Stimulated activated naive CD8-positive, alpha-beta T cell treated with anti-CD3 and anti-CD28 coated beads, Interleukin-15, Interleukin-2, amounts not matched to agents 100 ng/mL and 50 ng/mL, for 24 hours (primary cell): ENCODE measurements around the gene PRDM1.
A peak's percentile ranks its signal among the peaks of the same experiment; 100 is the strongest.

Experiments used
- H3K27ac Mint-ChIP-seq: one replicate; pipeline ENCODE4 v1.8.0; 2021; ENCODE audit warnings: mild to moderate bottlenecking, mixed read lengths
- H3K27me3 Mint-ChIP-seq: one replicate; pipeline ENCODE4 v1.8.0; 2021; ENCODE audit warnings: mixed read lengths
- H3K36me3 Mint-ChIP-seq: one replicate; pipeline ENCODE4 v1.8.0; 2021; ENCODE audit warnings: low read depth, mixed read lengths
- H3K4me1 Mint-ChIP-seq: one replicate; pipeline ENCODE4 v1.8.0; 2021; ENCODE audit warnings: low read depth, mixed read lengths
- H3K4me3 Mint-ChIP-seq: one replicate; pipeline ENCODE4 v1.8.0; 2021; ENCODE audit warnings: mild to moderate bottlenecking, mixed read lengths
- H3K9me3 Mint-ChIP-seq: one replicate; pipeline ENCODE4 v1.8.0; 2021; ENCODE audit warnings: mixed read lengths

The PRDM1 gene

GRCh38 chr6:106099235-106099537, 13.1 kb downstream of the PRDM1 start:
- Mint-ChIP-seq H3K27me3 (peaks cover 3% of the 10 kb centered on the region), H3K36me3 (peaks cover 22% of the 10 kb centered on the region), H3K9me3 (no peaks in the 10 kb centered on the region), H3K4me3 (peak overlapping the region; percentile 91), H3K27ac (peak overlapping the region; percentile 96), H3K4me1 (peaks cover 99% of the 10 kb centered on the region)

DNA sequence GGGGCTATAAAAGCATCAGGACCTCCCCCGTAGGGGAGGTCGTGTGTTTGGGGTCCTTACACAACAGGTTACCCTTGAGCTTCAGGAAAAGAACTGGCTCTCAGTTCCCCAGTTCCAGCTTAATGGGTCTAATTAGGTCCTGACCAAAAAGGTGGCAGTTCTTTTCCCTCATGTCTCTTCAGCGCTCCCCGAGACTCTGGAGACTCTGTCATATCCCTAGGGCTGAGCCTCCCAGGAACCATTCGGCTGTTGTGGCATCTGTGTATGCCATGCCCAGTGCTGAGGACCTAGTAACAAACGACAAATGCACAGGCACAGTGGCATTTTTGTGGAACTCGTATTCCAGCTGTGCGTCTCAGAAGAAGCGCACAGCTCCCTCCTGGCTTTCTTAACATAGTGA, 14.6 kb downstream of the PRDM1 start:
- peak overlapping the region; percentile 91 for H3K4me3 Mint-ChIP-seq
- no peaks in the 10 kb centered on the region for H3K9me3 Mint-ChIP-seq
- H3K36me3 Mint-ChIP-seq, result peaks cover 29% of the 10 kb centered on the region
- H3K27ac Mint-ChIP-seq, result peak overlapping the region; percentile 67
- H3K27me3 Mint-ChIP-seq, result peaks cover 3% of the 10 kb centered on the region
- peaks cover 90% of the 10 kb centered on the region for H3K4me1 Mint-ChIP-seq

GRCh38 chr6:106101466-106101865, 15.3 kb downstream of the PRDM1 start:
- H3K4me1 Mint-ChIP-seq, result peaks cover 89% of the 10 kb centered on the region
- H3K36me3 Mint-ChIP-seq, result peaks cover 29% of the 10 kb centered on the region

DNA sequence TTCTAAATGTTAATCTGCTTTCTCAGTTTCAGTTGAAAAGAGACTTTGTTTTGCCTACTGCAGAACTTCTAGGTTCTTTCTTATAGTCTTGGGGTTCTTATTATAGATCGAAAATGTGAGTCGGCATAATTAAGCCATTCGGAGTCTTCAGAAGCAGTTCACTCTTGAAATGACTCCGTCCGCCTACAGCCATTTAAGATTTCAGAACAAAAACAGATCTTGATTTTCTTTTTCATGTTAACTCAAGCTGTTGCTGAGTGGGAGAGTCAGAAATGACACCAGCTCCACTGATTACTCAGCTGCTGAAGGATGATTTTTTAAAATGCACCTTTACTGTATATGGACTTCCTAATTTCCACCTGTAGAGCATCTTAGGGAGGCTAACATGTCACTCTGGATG, 15.9 kb downstream of the PRDM1 start:
- Mint-ChIP-seq H3K9me3 (no peaks in the 10 kb centered on the region), H3K27ac (peak overlapping the region; percentile 41), H3K4me1 (peaks cover 89% of the 10 kb centered on the region), H3K36me3 (peaks cover 32% of the 10 kb centered on the region), H3K27me3 (peaks cover 4% of the 10 kb centered on the region), H3K4me3 (peak overlapping the region; percentile 91)

More at GRCh38 chr6:106101466-106101865, 15.3 kb downstream of the PRDM1 start:
- Mint-ChIP-seq H3K27me3 (peaks cover 3% of the 10 kb centered on the region), H3K27ac (peak overlapping the region; percentile 67), H3K4me3 (peak overlapping the region; percentile 91), H3K9me3 (no peaks in the 10 kb centered on the region)

DNA sequence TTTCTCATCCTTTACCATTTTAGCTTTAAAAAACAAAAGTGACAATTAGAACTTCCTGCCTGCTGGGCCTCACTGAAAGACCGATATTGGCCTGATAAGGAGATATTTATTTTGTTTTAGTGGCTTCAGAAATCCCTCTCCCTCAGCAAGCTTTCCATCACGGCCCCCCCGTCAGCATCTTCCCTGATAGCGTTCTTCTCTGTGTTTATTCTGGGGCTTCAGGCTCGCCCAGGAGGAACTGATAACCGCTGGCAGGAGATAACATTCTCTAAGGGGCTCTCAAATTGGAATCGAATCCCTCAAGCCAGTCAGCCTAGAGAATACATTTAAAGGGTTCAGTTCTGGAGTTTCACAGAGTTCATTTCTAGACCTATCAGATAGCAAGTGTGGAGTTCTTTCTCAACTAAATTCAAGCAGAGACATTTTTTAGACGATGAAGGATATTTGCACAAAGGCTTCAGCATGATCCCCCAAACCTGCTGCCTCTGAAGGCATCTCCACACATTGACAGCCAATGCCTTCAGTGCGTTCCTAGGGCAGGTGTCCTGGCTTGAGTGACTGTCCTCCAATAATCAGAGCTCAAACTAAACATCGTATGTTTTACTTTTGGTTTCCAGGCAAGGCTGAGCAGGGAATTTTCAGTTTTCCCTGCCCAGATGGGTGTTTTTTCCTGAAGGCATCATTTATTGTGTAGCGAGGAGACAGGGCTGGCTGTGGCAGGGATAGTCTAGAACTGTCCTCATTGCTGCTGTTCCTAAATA, 17.0 kb downstream of the PRDM1 start:
- peak overlapping the region; percentile 91 for H3K4me3 Mint-ChIP-seq
- peak overlapping the region; percentile 65 for H3K27ac Mint-ChIP-seq
- peaks cover 11% of the 10 kb centered on the region for H3K27me3 Mint-ChIP-seq
- H3K9me3 Mint-ChIP-seq, result no peaks in the 10 kb centered on the region
- H3K4me1 Mint-ChIP-seq, result peaks cover 86% of the 10 kb centered on the region
- peaks cover 40% of the 10 kb centered on the region for H3K36me3 Mint-ChIP-seq

DNA sequence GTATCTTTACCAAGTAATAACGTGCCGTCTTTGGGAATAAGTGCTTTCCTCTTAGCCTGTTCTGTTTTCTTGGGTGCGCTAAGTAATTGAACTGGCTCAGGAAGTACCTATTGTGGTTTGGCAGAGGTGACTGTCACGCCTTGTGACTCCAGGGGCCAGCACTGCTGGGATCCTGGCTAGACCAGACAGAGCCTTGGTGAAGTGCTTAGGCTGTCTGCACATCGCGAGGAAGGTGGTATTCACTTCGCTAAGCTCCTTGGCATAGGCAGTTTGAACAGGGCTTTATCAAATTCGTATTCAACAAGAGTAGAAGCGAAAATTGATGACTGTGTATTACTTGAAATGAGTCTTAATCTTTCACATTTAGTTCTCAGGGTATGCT, 17.6 kb downstream of the PRDM1 start:
- no peaks in the 10 kb centered on the region for H3K9me3 Mint-ChIP-seq
- H3K27me3 Mint-ChIP-seq, result peaks cover 11% of the 10 kb centered on the region
- peaks cover 46% of the 10 kb centered on the region for H3K36me3 Mint-ChIP-seq
- peak overlapping the region; percentile 91 for H3K4me3 Mint-ChIP-seq
- peak overlapping the region; percentile 47 for H3K27ac Mint-ChIP-seq
- peaks cover 85% of the 10 kb centered on the region for H3K4me1 Mint-ChIP-seq

DNA sequence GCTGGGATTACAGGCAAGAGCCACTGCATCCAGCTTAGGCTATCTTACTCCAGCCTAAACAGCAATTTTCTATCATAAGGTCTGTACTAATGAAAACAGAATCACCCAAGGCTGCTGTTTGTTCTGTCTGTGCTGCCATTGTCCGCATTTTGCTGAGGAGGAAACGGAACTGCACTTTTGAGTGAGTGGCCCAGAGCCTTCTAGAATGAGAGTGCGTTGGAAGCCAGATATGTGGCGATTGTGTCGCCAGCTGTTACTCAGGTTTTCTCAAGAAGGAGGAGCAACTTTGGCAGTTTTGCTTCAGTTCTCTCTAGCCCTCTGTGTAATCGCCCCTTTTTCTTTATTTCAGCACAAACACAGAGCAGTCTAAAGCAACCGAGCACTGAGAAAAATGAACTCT, 18.3 kb downstream of the PRDM1 start:
- H3K4me3 Mint-ChIP-seq, result no peak overlapping the region
- peaks cover 78% of the 10 kb centered on the region for H3K4me1 Mint-ChIP-seq
- no peak overlapping the region for H3K27ac Mint-ChIP-seq
- peaks cover 12% of the 10 kb centered on the region for H3K27me3 Mint-ChIP-seq
- H3K36me3 Mint-ChIP-seq, result peaks cover 46% of the 10 kb centered on the region
- H3K9me3 Mint-ChIP-seq, result no peaks in the 10 kb centered on the region

DNA sequence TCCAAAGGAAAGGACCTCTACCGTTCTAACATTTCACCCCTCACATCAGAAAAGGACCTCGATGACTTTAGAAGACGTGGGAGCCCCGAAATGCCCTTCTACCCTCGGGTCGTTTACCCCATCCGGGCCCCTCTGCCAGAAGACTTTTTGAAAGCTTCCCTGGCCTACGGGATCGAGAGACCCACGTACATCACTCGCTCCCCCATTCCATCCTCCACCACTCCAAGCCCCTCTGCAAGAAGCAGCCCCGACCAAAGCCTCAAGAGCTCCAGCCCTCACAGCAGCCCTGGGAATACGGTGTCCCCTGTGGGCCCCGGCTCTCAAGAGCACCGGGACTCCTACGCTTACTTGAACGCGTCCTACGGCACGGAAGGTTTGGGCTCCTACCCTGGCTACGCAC, 18.8 kb downstream of the PRDM1 start:
- Mint-ChIP-seq H3K27ac (no peak overlapping the region), H3K4me1 (peaks cover 73% of the 10 kb centered on the region), H3K27me3 (peaks cover 17% of the 10 kb centered on the region), H3K36me3 (peaks cover 44% of the 10 kb centered on the region), H3K4me3 (no peak overlapping the region), H3K9me3 (no peaks in the 10 kb centered on the region)

- peaks cover 17% of the 10 kb centered on the region for H3K27me3 Mint-ChIP-seq
- H3K36me3 Mint-ChIP-seq, result peaks cover 40% of the 10 kb centered on the region
- no peak overlapping the region for H3K27ac Mint-ChIP-seq
- H3K9me3 Mint-ChIP-seq, result no peaks in the 10 kb centered on the region
- H3K4me3 Mint-ChIP-seq, result no peak overlapping the region
- H3K4me1 Mint-ChIP-seq, result peaks cover 68% of the 10 kb centered on the region
Observed at GRCh38 chr6:106105493-106105892, 19.4 kb downstream of the PRDM1 start.

DNA sequence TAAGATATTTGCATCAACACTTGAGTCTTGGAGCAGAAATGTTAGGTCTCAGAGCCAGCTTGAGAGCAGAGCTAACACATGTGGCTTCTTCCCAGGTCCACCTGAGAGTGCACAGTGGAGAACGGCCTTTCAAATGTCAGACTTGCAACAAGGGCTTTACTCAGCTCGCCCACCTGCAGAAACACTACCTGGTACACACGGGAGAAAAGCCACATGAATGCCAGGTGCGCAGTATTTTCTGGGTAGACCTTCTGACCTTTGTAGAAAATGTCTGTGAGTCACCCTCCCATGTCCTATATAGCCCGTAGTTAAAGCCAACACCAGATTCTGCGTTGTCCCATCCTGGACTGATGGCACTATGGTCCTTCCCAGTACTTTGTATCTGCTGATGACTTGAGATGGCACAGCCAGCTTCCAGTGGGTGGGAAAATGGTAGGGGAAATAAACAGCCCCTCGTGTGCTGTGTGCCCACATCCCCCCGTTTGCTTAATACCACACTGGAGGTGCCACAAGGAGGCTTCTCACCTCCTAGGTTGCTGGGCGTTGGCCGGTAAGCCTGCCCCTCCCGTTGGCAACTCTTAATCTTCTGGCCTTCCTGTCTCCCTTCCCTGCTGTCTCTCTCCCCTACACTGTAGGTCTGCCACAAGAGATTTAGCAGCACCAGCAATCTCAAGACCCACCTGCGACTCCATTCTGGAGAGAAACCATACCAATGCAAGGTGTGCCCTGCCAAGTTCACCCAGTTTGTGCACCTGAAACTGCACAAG, 20.3 kb downstream of the PRDM1 start:
- Mint-ChIP-seq H3K9me3 (no peaks in the 10 kb centered on the region), H3K4me1 (peaks cover 59% of the 10 kb centered on the region), H3K27me3 (peaks cover 22% of the 10 kb centered on the region), H3K27ac (peak overlapping the region; percentile 14), H3K4me3 (peak overlapping the region; percentile 15), H3K36me3 (peaks cover 31% of the 10 kb centered on the region)

- Mint-ChIP-seq H3K36me3 (peaks cover 28% of the 10 kb centered on the region), H3K27ac (peak overlapping the region; percentile 43), H3K9me3 (no peaks in the 10 kb centered on the region), H3K4me3 (peak overlapping the region; percentile 15), H3K4me1 (peaks cover 59% of the 10 kb centered on the region), H3K27me3 (peaks cover 22% of the 10 kb centered on the region)
Observed at GRCh38 chr6:106107043-106107613, 21.0 kb downstream of the PRDM1 start.

DNA sequence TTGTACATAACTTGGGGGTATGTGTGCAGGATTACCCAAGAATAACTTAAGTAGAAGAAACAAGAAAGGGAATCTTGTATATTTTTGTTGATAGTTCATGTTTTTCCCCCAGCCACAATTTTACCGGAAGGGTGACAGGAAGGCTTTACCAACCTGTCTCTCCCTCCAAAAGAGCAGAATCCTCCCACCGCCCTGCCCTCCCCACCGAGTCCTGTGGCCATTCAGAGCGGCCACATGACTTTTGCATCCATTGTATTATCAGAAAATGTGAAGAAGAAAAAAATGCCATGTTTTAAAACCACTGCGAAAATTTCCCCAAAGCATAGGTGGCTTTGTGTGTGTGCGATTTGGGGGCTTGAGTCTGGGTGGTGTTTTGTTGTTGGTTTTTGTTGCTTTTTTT, 22.0 kb downstream of the PRDM1 start:
- Mint-ChIP-seq H3K36me3 (peaks cover 28% of the 10 kb centered on the region), H3K9me3 (no peaks in the 10 kb centered on the region), H3K4me3 (no peak overlapping the region), H3K4me1 (peaks cover 59% of the 10 kb centered on the region), H3K27me3 (peaks cover 22% of the 10 kb centered on the region), H3K27ac (no peak overlapping the region)

DNA sequence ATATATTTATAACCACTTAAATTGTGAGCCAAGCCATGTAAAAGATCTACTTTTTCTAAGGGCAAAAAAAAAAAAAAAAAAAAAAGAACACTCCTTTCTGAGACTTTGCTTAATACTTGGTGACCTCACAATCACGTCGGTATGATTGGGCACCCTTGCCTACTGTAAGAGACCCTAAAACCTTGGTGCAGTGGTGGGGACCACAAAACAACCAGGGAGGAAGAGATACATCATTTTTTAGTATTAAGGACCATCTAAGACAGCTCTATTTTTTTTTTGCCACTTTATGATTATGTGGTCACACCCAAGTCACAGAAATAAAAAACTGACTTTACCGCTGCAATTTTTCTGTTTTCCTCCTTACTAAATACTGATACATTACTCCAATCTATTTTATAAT, 22.9 kb downstream of the PRDM1 start:
- Mint-ChIP-seq H3K4me1 (peaks cover 59% of the 10 kb centered on the region), H3K9me3 (no peaks in the 10 kb centered on the region), H3K36me3 (peaks cover 24% of the 10 kb centered on the region), H3K27ac (no peak overlapping the region), H3K27me3 (peaks cover 22% of the 10 kb centered on the region), H3K4me3 (no peak overlapping the region)

DNA sequence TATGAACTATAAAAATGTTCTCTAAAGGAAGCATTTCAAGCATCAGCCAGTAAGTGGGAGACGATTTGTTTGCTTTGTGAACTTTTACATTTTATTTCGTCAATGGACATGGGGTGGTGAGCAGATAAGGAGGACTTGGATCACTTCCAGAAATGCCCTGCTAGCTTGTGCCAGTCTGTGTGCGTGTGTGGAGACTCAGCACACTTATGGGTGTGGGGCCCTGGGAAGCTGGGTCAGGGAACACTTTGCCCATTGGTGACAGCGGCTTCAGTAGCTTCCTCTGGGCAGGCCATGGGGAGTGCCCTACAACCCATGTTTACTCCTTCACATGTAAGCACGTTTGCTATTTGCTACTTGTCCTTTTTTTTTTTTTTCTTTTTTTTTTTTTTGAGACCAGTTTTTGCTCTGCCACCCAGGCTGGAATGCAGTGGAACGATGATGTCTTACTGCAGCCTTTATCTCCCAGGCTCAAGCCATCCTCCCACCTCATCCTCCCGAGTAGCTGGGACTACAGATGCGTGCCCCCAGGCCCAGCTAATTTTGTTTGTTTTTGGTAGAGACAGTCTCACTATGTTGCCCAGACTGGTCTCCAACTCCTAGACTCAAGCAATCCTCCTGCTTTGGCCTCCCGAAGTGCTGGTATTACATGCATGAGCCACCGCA, 24.2 kb downstream of the PRDM1 start:
- Mint-ChIP-seq H3K4me3 (no peak overlapping the region), H3K9me3 (no peaks in the 10 kb centered on the region), H3K4me1 (peaks cover 64% of the 10 kb centered on the region), H3K27ac (no peak overlapping the region), H3K36me3 (peaks cover 19% of the 10 kb centered on the region), H3K27me3 (peaks cover 22% of the 10 kb centered on the region)

DNA sequence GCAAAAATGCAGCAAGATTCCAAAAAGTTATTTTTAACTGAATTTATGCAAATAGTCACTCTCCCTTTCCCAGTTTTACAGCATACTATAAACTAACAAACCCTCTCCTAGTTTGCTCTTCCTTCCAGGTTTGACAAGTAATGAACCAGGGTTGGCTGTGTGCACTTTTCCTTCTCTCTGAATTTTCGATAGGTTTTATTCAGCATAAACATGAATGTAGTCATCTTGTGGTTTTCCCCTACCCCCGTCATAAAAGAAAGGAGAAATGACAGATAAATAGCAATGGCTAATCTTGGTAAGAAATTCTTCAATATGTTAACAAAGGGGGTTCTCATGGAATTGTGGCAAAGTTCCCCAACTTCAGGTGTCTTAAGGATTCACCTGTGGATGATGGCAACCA, 26.3 kb downstream of the PRDM1 start:
- Mint-ChIP-seq H3K36me3 (peaks cover 10% of the 10 kb centered on the region), H3K4me3 (peak overlapping the region; percentile 8), H3K9me3 (no peaks in the 10 kb centered on the region), H3K27ac (peak overlapping the region; percentile 47), H3K27me3 (peaks cover 19% of the 10 kb centered on the region), H3K4me1 (peaks cover 70% of the 10 kb centered on the region)
